ENCODE data around the gene SNAP23.
A peak's percentile ranks its signal among the peaks of the same experiment; 100 is the strongest.

Gene SNAP23

GRCh38 chr15:42495361-42496212 lies at the start of gene SNAP23:
Gene SNAP23, plus strand, starts transcription at chr15:42495634. Its CDS starts 16,213 bp downstream, at chr15:42511847.
- DNase-seq: peak; percentile 69 to 90

DNA sequence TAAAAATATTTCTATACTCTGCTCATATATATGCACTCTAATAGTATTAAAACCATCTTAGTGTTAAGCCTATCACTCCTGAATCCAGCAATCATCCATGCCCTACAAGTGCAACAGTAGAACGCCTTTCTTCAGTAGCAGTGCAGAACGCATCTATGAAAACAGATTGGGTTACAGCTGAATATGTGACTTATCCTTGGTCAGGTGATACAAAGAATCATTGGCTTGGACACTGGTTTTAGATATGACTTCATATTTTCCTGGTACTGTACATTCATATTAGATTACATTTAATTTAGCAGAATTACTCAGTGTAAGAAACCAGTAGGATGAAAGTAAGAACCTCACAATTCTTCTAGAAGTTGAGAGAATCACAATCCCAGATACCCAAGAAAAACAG lies 47.8 kb upstream of the SNAP23 start:
- DNase-seq: no peak

DNA sequence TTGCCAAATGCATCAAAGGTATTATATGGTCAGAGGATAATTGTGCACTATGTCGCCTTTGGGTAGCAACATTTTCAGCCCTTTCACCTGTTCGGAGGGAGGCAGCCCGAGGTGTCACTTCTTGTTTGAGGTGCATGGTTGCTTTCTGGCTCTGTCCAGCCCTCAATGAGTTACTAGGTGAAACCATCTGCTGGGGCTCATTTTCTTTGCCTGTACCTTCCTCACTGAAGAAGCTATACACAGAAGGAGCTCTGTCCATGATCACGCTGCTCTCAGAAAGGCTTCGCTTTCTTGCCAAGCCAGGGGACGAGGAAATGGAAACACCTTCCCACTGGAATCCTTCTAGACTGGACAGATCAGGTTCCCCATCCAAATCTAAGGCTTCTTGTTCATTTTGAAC lies 47.2 kb upstream of the SNAP23 start:
- DNase-seq: no peak

GRCh38 chr15:42449770-42450424 lies 45.5 kb upstream of the SNAP23 start:
- DNase-seq: no peak

GRCh38 chr15:42450425-42450790 lies 45.0 kb upstream of the SNAP23 start:
- no peak for DNase-seq

GRCh38 chr15:42453826-42454225 lies 41.6 kb upstream of the SNAP23 start:
- no peak for DNase-seq

- peak in 1 of 2 experiments; percentile 27 for DNase-seq
Observed at GRCh38 chr15:42456531-42456930, 38.9 kb upstream of the SNAP23 start.

DNA sequence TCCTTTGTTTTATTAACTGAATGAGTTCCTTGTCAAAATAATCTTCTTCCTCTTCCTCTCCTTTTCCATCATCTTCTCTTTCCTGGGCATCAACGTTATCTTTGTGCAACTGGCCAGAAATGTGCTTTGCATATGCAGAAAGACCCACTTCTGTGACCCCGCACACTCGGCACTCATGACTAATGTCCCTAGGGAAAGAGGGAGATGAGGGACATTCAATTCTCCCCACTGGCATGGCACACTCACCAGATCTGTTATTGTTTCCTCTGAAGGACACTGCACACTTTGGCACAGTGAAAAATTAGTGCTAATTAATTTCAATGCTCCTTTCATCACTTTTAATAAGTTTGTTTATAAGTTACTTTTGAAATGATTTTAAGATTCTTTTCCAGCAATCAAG lies 38.5 kb upstream of the SNAP23 start:
- DNase-seq: peak; percentile 21 to 70

GRCh38 chr15:42457445-42458442 lies 37.7 kb upstream of the SNAP23 start:
- peak; percentile 82 to 88 for DNase-seq

DNA sequence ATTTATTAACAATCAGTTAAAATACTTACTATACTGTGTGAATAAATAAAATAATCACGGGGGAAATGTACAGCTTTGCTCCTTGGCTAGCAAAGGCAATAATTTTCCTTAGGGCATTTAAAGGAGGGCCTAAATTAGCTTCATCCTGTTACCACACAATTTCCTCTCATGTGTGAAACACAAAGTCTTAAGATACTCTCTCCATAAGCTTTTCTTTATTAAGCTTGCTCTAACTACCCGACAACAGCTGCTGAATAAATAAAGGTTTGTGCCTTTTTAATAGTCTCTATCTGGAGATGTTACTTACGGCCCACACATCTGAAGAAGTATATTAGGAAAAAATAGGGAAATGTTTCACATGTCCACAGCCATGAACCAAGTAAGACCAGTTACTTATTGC lies 34.2 kb upstream of the SNAP23 start:
- no peak for DNase-seq

DNA sequence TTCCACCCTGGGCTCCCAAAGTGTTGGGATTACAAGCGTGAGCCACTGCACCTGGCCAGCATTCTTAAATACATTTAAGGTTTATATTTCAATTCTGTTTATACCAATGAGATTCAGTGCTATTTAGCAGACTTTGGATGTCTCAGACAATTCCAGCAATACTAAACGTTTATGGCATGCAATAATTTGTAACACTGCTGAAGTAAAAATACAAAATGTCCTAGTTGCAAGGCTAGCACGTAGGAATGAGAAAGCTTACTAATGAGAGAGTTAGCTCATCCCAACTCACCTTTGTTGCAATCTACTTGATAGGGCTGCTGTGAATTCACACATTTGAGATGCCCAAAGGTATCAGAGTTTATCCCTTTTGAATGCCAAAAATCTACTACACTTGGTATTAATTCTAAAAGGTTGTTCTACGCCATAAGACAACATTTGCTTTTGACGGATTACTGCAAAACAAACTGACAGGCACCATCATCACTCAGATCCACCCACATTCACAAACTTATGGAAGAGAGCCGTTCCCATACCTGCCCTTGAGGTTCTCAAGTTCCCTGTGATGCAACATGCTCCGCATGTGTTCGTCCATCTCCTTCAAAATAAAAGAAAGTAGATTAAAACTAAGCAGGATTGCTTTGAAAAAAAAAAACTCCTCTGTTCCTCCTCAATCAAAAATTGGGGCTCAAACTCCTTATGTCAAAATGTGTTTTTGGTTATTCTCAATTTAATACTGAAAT lies 29.7 kb upstream of the SNAP23 start:
- DNase-seq: no peak

- DNase-seq: no peak
Observed at GRCh38 chr15:42471002-42471401, 24.4 kb upstream of the SNAP23 start.

GRCh38 chr15:42474827-42475226 lies 20.6 kb upstream of the SNAP23 start:
- DNase-seq: no peak

- DNase-seq: no peak
Observed at GRCh38 chr15:42482701-42483100, 12.7 kb upstream of the SNAP23 start.

DNA sequence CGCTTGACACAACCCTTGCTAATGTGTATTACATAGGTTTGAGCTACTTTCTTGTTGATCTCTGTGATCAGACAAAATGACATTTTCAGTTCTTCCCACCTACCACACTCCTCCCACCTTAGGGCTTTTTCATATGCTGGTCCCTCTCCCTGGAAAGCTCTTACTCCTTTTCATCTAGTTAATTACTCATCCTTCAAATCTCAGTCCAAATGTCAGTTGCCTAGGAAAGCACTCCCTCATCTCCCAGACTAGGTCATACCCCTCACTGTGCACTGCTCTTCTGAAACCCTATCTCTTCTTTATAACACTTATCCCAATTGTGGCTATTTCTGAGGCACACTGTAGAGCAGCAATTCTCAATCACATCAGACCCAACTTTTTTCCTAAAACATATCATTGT lies 11.8 kb upstream of the SNAP23 start:
- no peak for DNase-seq

DNA sequence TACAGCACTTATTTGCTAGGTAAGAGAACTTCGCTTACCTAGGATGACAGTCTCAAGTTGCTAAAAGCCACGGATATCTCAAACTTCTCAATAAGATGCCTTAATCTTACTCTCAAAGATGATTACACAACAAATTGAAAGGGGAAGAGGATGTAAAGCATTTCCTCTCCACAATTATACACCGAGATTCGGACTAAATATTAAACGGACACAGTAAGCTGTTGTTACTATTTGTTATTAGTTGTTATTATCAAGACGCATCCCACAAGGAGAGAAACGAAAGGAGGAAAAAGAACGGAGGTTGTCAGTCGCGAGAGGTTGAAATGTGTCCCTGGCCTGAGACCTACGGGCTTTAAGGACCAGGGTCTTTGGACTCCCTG lies 5.2 kb upstream of the SNAP23 start:
- DNase-seq: no peak

DNA sequence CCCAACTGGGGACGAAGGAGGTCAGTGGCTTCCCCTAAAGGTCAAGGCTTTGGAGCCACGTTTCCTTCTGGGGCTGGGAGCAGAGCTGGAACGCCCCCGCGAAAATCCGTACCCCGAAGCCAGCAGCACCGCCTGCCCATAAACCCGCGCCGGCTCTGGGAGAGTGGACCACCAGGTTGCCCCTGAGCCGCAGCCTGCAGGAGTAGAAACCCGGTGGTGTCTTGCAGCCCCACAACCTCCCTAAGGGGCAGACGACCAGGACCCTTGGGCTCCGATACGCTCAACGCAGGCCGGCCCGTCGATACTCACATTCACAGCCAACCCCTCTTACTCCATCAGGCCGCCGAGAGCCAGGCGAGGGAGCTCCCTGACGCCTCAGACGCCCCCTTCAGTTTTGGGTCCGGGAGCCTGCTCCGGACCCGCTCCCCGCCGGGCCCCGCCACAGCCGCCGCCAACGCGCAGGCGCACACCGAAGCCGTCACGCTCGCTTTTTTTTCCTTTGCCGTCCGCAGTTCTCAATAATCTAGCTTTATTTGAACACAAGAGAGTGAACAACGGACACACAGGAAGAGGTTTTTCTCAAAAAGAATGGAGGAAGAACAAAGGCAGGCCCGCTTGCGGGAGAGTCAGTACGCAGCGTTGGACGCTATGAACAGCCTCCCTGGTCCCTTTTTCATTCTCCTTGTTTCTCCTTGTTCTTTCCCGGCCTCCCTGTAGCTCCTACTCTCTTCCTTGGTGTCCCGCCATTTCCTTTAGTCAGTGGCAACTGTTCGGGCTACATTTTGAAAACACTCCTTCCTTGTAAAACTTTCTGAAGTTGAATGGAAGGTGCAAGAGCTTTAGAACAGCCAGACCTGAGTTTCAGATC lies 4.5 kb upstream of the SNAP23 start, which contains the start of gene ZNF106:
Gene ZNF106, minus strand, starts transcription at position 471 of the 868 bp plus-strand sequence. CDS start 18,852 bp downstream, outside the sequence.
- DNase-seq: peak; percentile 76 to 91

DNA sequence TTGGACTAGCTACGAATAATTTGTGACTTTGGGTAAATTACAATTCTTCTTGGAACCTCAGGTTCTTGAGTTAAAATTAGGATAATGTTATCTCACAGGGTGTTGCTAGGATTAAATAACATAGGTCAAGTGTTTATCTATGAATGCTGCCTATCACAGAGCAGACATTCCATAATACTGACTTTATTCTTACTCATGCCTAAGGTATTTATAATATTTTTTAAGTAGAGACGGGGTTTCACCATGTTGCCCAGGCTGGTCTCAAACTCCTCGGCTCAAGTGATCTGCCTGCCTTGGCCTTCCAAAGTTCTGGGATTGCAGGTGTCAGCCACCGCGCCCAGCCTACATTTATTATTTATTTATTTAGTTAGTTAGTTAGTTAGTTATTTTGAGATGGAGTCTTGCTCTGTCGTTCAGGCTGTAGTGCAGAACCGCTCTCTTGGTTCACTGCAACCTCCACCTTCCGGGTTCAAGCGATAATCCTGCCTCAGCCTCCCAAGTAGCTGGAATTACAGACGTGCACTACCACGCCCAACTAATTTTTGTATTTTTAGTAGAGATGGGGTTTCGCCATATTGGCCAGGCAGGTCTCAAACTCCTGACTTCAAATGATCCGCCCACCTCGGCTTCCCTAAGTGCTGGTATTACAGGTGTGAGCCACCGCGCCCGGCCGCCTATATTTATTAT lies 3.8 kb upstream of the SNAP23 start:
- no peak for DNase-seq

DNA sequence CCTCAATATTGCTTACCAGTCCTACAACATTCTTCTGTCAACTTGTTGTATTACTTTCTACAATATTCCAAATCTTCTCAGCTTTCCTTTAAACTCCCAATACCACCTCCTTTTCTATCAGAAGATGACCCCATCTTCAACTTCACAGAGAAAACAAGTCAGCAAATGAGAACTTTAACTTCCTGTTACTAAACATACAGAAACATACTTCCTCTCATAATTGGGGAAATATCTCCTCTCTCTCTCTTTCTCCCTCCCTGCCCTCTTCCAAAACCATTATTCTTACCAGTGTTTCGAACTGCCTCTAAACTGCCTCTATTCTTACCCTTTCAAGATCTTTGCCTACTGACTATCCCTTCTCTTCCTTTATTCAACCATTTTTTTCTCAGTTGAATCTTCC lies 1.8 kb upstream of the SNAP23 start:
- DNase-seq: no peak

GRCh38 chr15:42494998-42495360 lies 455 bp upstream of the SNAP23 start:
- DNase-seq: peak in 1 of 2 experiments; percentile 14

All from NCI-H526 (cell line).